Measurements from ENCODE around the gene SORT1.

- TF ChIP-seq CTCF (IDR thresholded peaks at IDR 0.05 in 8 of 11, conservative IDR thresholded peaks at IDR 0.05 in 3 of 11) (no peak), POLR2A (IDR thresholded peaks at IDR 0.05) (no peak), POLR2AphosphoS5 (IDR thresholded peaks at IDR 0.05) (no peak)
These were observed 6.6 kb downstream of the SORT1 start for GRCh38 chr1:109391157-109391556.
